Spleen (tissue), 7 donors: Measurements from ENCODE around the gene NDUFB7.

Experiments
- CTCF ChIP-seq, 11 experiments: fragments of 200-600 bp in 7 of 11; fragments of 450-650 bp in 4 of 11; sonication (generic) in 4 of 11; IDR thresholded peaks in 8 of 11; conservative IDR thresholded peaks in 3 of 11; 1 replicate in 7 of 11; 2 replicates in 4 of 11; pipeline versions ENCODE4 v1.4.0 to v1.8.0; 2016 to 2021; ENCODE audit warnings: antibody characterized with exemption in 11 of 11, inconsistent platforms in 4 of 11, mild to moderate bottlenecking in 1 of 11
- POLR2A ChIP-seq, 3 donors: fragments of 450-650 bp; IDR thresholded peaks; one replicate each; pipeline ENCODE4 v1.5.1; 2017; ENCODE audit warnings: antibody characterized with exemption in 3 of 3, mild to moderate bottlenecking in 1 of 3
- POLR2AphosphoS5 ChIP-seq, 3 donors: sonication (generic); formaldehyde crosslinking; IDR thresholded peaks; one replicate each; pipeline ENCODE4 v1.5.1; 2017; ENCODE audit warnings: antibody characterized with exemption in 3 of 3
- donor health status: DM: no; HTN: no; CAD: no; lungs with moderate emphysema.
- donor health status: DM: no; HTN: no; CAD: no.
- donor health status: DM: no; HTN: no; CAD: no.

GRCh38 chr19:14562660-14563589 lies 8.9 kb downstream of the NDUFB7 start:
- no peak for TF ChIP-seq POLR2AphosphoS5 (IDR thresholded peaks at IDR 0.05)
- no peak for TF ChIP-seq CTCF (IDR thresholded peaks at IDR 0.05 in 8 of 11, conservative IDR thresholded peaks at IDR 0.05 in 3 of 11)
- no peak for TF ChIP-seq POLR2A (IDR thresholded peaks at IDR 0.05)
